ENCODE data around the gene WFDC1.

Gene WFDC1

GRCh38 chr16:84303516-84303915 is 8.8 kb downstream of the WFDC1 start:
- Histone ChIP-seq H2BK120ac (ENCODE audit: low read depth, low read length) (no peak overlapping the region), H3K4me2 (ENCODE audit: low read length) (no peak overlapping the region), H3K36me3 (ENCODE audit: control insufficient read depth, insufficient read depth, low read length) (no peaks in the 10 kb centered on the region), H3K27ac (ENCODE audit: low read depth, low read length) (no peak overlapping the region), H3K23ac (ENCODE audit: low read length) (no peak overlapping the region), H2AK5ac (ENCODE audit: low read length) (no peak overlapping the region), H3K79me1 (ENCODE audit: low read length) (no peaks in the 10 kb centered on the region), H3K4ac (ENCODE audit: low read depth, low read length) (no peak overlapping the region), H2BK5ac (ENCODE audit: low read length) (no peak overlapping the region), H4K5ac (ENCODE audit: low read length) (no peak overlapping the region), H3K79me2 (ENCODE audit: control insufficient read depth, insufficient read depth, low read length) (no peaks in the 10 kb centered on the region), H4K8ac (ENCODE audit: low read depth, low read length) (no peak overlapping the region), H3K4me3 (ENCODE audit: low read length) (no peak overlapping the region), H3K9ac (ENCODE audit: low read length) (no peak overlapping the region), H3K56ac (ENCODE audit: low read length) (no peak overlapping the region), H2BK15ac (replicated peaks; ENCODE audit: low read depth) (no peak overlapping the region), H3K27me3 (ENCODE audit: insufficient read depth, low read length, poor library complexity) (no peaks in the 10 kb centered on the region), H3K18ac (ENCODE audit: low read length) (no peak overlapping the region), H3K4me1 (ENCODE audit: control insufficient read depth, low read depth, low read length) (peaks cover 6% of the 10 kb centered on the region)
- WGBS (ENCODE audit: extremely low coverage, insufficient coverage, low lambda C conversion rate) = no CpG with 5 or more reads among the region's 7 CpGs
- no peak for DNase-seq

GRCh38 chr16:84306564-84306963 is 11.9 kb downstream of the WFDC1 start:
- no peak overlapping the region for H2BK120ac ChIP-seq (ENCODE audit: low read depth, low read length)
- H3K4me1 ChIP-seq (ENCODE audit: control insufficient read depth, low read depth, low read length) = no peaks in the 10 kb centered on the region
- H3K79me2 ChIP-seq (ENCODE audit: control insufficient read depth, insufficient read depth, low read length) = no peaks in the 10 kb centered on the region
- H3K4me3 ChIP-seq (ENCODE audit: low read length) = no peak overlapping the region
- H3K36me3 ChIP-seq (ENCODE audit: control insufficient read depth, insufficient read depth, low read length) = no peaks in the 10 kb centered on the region
- no peak overlapping the region for H3K4ac ChIP-seq (ENCODE audit: low read depth, low read length)
- H4K5ac ChIP-seq (ENCODE audit: low read length) = no peak overlapping the region
- no peak overlapping the region for H3K27ac ChIP-seq (ENCODE audit: low read depth, low read length)
- no peak overlapping the region for H4K8ac ChIP-seq (ENCODE audit: low read depth, low read length)
- H3K4me2 ChIP-seq (ENCODE audit: low read length) = no peak overlapping the region
- no peak overlapping the region for H3K23ac ChIP-seq (ENCODE audit: low read length)
- WGBS (ENCODE audit: extremely low coverage, insufficient coverage, low lambda C conversion rate) = no CpG with 5 or more reads among the region's 3 CpGs
- DNase-seq = no peak
- H3K9ac ChIP-seq (ENCODE audit: low read length) = no peak overlapping the region
- H3K56ac ChIP-seq (ENCODE audit: low read length) = no peak overlapping the region
- no peaks in the 10 kb centered on the region for H3K27me3 ChIP-seq (ENCODE audit: insufficient read depth, low read length, poor library complexity)
- no peak overlapping the region for H2BK15ac ChIP-seq (replicated peaks; ENCODE audit: low read depth)
- H3K79me1 ChIP-seq (ENCODE audit: low read length) = no peaks in the 10 kb centered on the region
- no peak overlapping the region for H2BK5ac ChIP-seq (ENCODE audit: low read length)
- no peak overlapping the region for H2AK5ac ChIP-seq (ENCODE audit: low read length)
- no peak overlapping the region for H3K18ac ChIP-seq (ENCODE audit: low read length)

DNA sequence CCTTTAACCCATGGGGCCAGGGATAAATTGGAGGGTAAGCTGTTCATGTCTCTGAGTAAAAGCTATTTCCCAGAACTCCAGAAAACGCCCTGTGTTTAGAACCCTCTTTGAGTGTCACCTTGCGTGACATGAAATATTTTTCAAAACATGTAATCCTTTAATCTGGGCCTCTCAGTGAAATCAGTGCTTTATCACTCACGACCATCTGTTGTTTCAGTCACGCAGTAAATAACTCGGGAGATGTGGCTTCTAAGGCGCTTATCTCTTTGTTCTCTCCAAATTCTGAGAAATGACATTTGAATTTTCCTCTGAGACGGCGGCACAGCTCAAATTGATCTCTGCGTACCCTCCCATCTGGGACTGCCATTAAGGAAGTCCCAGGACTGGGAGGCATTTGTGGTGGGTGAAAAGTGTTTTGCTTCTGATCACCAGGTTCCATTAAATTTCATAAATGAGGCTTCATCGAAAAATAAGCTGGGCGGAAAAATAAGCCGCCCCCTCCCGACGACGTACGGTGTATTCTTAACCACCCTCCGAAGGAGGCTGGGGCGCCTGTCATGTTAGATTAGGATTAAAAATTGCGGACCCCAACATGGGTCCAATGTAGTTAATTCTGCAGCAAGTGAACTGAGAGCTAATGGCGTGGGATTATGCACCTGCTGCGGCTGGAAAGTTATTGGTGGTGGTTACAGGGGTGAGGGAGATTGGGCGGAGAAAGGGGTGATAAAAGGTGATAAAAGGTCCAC is 12.7 kb downstream of the WFDC1 start:
- H3K18ac ChIP-seq (ENCODE audit: low read length) = no peak overlapping the region
- no peak overlapping the region for H2BK120ac ChIP-seq (ENCODE audit: low read depth, low read length)
- H3K4ac ChIP-seq (ENCODE audit: low read depth, low read length) = no peak overlapping the region
- no CpG with 5 or more reads among the region's 22 CpGs for WGBS (ENCODE audit: extremely low coverage, insufficient coverage, low lambda C conversion rate)
- H3K27ac ChIP-seq (ENCODE audit: low read depth, low read length) = no peak overlapping the region
- no peak overlapping the region for H3K23ac ChIP-seq (ENCODE audit: low read length)
- no peak overlapping the region for H3K56ac ChIP-seq (ENCODE audit: low read length)
- no peak overlapping the region for H3K4me3 ChIP-seq (ENCODE audit: low read length)
- no peaks in the 10 kb centered on the region for H3K27me3 ChIP-seq (ENCODE audit: insufficient read depth, low read length, poor library complexity)
- H3K79me1 ChIP-seq (ENCODE audit: low read length) = no peaks in the 10 kb centered on the region
- H3K79me2 ChIP-seq (ENCODE audit: control insufficient read depth, insufficient read depth, low read length) = no peaks in the 10 kb centered on the region
- H2AK5ac ChIP-seq (ENCODE audit: low read length) = no peak overlapping the region
- DNase-seq = no peak
- H2BK5ac ChIP-seq (ENCODE audit: low read length) = no peak overlapping the region
- H3K36me3 ChIP-seq (ENCODE audit: control insufficient read depth, insufficient read depth, low read length) = no peaks in the 10 kb centered on the region
- no peak overlapping the region for H3K9ac ChIP-seq (ENCODE audit: low read length)
- no peak overlapping the region for H3K4me2 ChIP-seq (ENCODE audit: low read length)
- no peak overlapping the region for H4K5ac ChIP-seq (ENCODE audit: low read length)
- H4K8ac ChIP-seq (ENCODE audit: low read depth, low read length) = no peak overlapping the region
- no peak overlapping the region for H2BK15ac ChIP-seq (replicated peaks; ENCODE audit: low read depth)
- H3K4me1 ChIP-seq (ENCODE audit: control insufficient read depth, low read depth, low read length) = no peaks in the 10 kb centered on the region

DNA sequence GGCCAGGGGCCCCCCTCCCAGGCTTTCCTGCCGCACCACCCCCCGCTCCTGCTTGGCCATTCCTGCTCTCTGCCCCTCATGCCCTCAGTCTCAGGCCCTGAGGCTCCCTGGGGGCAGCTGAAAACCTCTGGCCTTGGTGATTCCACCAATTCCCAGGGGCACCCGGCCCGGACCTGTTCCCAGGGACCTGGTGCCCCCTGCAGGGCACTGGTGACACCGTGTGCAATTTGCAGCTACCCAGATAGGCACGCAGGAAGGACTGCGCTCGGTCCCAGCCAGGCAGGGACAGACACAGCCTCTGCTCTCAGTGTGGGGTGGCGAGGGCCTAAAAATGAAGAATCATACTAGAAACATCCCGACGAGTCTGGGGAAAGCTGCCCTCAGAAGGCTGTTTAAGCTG is 13.4 kb downstream of the WFDC1 start:
- Histone ChIP-seq H3K56ac (ENCODE audit: low read length) (no peak overlapping the region), H3K4me2 (ENCODE audit: low read length) (no peak overlapping the region), H3K9ac (ENCODE audit: low read length) (no peak overlapping the region), H3K79me2 (ENCODE audit: control insufficient read depth, insufficient read depth, low read length) (no peaks in the 10 kb centered on the region), H4K8ac (ENCODE audit: low read depth, low read length) (no peak overlapping the region), H3K4ac (ENCODE audit: low read depth, low read length) (no peak overlapping the region), H3K36me3 (ENCODE audit: control insufficient read depth, insufficient read depth, low read length) (no peaks in the 10 kb centered on the region), H3K18ac (ENCODE audit: low read length) (no peak overlapping the region), H3K4me1 (ENCODE audit: control insufficient read depth, low read depth, low read length) (no peaks in the 10 kb centered on the region), H2BK15ac (replicated peaks; ENCODE audit: low read depth) (no peak overlapping the region), H3K23ac (ENCODE audit: low read length) (no peak overlapping the region), H4K5ac (ENCODE audit: low read length) (no peak overlapping the region), H2AK5ac (ENCODE audit: low read length) (no peak overlapping the region), H3K27ac (ENCODE audit: low read depth, low read length) (no peak overlapping the region), H3K27me3 (ENCODE audit: insufficient read depth, low read length, poor library complexity) (no peaks in the 10 kb centered on the region), H3K79me1 (ENCODE audit: low read length) (no peaks in the 10 kb centered on the region), H2BK120ac (ENCODE audit: low read depth, low read length) (no peak overlapping the region), H3K4me3 (ENCODE audit: low read length) (no peak overlapping the region), H2BK5ac (ENCODE audit: low read length) (no peak overlapping the region)
- peak; percentile 75 for DNase-seq
- no CpG with 5 or more reads among the region's 11 CpGs for WGBS (ENCODE audit: extremely low coverage, insufficient coverage, low lambda C conversion rate)

DNA sequence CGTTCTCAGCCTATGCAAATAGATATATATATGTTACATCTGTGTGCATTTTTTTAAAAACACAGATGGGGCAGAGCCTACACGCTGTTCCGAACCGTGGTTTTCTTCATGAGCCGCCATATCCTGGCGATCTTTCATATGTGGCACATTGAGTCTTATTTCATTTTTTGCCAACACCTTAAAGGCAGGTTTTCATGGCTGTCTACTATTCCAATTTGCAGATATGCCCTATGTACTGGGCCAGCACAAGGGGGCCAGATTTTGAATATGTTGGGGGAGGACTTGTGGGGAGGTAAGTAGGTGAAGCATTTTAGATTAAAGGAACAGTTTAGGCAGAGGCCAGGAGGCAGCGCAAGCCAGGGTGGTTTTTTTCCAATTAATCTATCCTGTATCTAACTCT is 16.0 kb downstream of the WFDC1 start:
- no peak overlapping the region for H2AK5ac ChIP-seq (ENCODE audit: low read length)
- H4K5ac ChIP-seq (ENCODE audit: low read length) = no peak overlapping the region
- no peak overlapping the region for H3K4me3 ChIP-seq (ENCODE audit: low read length)
- H3K27ac ChIP-seq (ENCODE audit: low read depth, low read length) = no peak overlapping the region
- no peak overlapping the region for H2BK15ac ChIP-seq (replicated peaks; ENCODE audit: low read depth)
- no peak overlapping the region for H3K18ac ChIP-seq (ENCODE audit: low read length)
- H2BK5ac ChIP-seq (ENCODE audit: low read length) = no peak overlapping the region
- H3K23ac ChIP-seq (ENCODE audit: low read length) = no peak overlapping the region
- no peak overlapping the region for H3K9ac ChIP-seq (ENCODE audit: low read length)
- no peaks in the 10 kb centered on the region for H3K79me1 ChIP-seq (ENCODE audit: low read length)
- H3K36me3 ChIP-seq (ENCODE audit: control insufficient read depth, insufficient read depth, low read length) = no peaks in the 10 kb centered on the region
- H2BK120ac ChIP-seq (ENCODE audit: low read depth, low read length) = no peak overlapping the region
- H3K56ac ChIP-seq (ENCODE audit: low read length) = no peak overlapping the region
- WGBS (ENCODE audit: extremely low coverage, insufficient coverage, low lambda C conversion rate) = no CpG with 5 or more reads among the region's 7 CpGs
- no peak overlapping the region for H4K8ac ChIP-seq (ENCODE audit: low read depth, low read length)
- H3K4ac ChIP-seq (ENCODE audit: low read depth, low read length) = no peak overlapping the region
- no peaks in the 10 kb centered on the region for H3K27me3 ChIP-seq (ENCODE audit: insufficient read depth, low read length, poor library complexity)
- H3K79me2 ChIP-seq (ENCODE audit: control insufficient read depth, insufficient read depth, low read length) = no peaks in the 10 kb centered on the region
- no peak overlapping the region for H3K4me2 ChIP-seq (ENCODE audit: low read length)
- no peaks in the 10 kb centered on the region for H3K4me1 ChIP-seq (ENCODE audit: control insufficient read depth, low read depth, low read length)
- no peak for DNase-seq
